GM21717 (cell line): ENCODE results near the gene FRK.
"Not testable (repeated sequence)": the region's sequence is repeated elsewhere in the genome, so short reads cannot be mapped to it uniquely, and the experiment has no call there.

Experiments
- ATAC-seq: cut with Tn5 transposase; IDR thresholded peaks from one replicate; pipeline ENCODE4 v1.9.1; 2021; ENCODE audit warnings: mild to moderate bottlenecking, moderate library complexity; ENCODE audit not compliant: unreplicated experiment

Gene FRK, protein sequence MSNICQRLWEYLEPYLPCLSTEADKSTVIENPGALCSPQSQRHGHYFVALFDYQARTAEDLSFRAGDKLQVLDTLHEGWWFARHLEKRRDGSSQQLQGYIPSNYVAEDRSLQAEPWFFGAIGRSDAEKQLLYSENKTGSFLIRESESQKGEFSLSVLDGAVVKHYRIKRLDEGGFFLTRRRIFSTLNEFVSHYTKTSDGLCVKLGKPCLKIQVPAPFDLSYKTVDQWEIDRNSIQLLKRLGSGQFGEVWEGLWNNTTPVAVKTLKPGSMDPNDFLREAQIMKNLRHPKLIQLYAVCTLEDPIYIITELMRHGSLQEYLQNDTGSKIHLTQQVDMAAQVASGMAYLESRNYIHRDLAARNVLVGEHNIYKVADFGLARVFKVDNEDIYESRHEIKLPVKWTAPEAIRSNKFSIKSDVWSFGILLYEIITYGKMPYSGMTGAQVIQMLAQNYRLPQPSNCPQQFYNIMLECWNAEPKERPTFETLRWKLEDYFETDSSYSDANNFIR

DNA sequence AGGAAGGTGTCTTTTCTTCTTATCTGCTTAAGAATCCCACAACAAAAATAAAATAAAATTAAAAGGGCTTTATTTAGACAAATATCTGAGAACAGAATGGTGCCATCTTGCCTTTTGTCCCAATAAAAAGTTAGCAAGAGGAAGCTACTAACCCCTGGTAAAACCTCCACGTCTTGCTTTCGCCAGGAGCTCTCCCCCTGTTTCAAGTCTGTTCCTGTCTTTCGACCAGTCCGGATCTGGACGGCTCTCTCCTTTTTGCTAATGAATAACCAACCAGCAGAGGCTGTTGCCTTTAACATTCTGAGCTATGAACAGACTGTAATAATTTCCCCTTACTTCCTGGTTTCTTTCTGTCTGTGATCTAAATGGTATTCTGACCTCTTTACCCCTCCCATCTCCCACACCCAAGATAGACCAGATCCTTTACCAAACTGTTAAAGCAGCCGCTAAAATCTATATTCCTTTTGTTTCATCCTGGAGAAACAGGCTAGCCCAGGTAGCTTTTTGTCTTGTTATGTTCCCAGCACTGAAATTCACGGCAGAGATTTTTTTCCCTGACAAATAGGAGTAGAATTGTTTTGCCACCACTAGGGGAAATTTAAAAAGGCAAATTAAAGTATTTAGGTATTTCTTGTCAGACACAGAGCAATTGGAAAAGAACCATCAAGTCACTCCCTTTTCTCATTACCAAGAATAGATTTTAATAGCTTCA is at the start of gene FRK:
Gene FRK (minus strand): TSS at position 320 of the 712 bp plus-strand sequence. CDS start 580 bp downstream, outside the sequence.
- ATAC-seq = no peak

DNA sequence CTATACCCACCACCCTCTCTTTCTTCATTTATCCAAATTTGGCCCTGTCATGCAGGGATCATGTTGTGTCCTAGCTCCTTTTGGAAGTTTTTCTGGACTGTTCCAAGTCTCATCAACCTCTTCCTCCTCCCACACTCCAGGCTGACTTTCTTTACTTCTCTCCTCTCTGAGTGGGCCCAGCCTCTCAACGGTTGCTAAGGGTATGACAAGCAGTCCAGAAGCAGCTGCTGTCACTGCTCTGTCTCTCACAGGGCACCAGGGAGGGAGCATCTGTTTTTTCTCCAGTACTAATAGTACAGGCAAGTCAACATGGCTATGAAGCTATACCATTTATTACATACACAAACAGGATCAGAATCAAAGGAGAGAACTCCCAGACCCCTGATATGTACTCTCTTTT is 48.1 kb upstream of the FRK start:
- ATAC-seq = no peak

DNA sequence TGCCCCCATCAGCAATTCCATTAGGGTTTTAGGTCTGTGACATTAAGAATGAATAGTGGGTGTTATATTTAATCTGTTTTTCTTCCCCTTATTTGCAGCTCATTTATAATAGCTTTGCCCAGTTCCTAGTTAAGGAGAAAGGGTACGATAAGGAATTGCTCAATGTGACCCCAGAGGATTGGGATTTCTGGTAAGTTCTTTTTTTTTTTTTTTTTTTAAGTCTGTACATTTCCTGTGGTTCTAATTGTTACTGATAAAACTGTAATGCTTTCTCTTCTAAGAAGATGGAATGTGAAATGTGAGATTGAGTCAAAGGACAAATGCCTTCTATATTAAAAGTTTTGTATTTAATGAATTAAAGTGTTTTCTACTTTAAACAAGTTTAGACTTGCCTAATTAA is 45.5 kb upstream of the FRK start:
- no peak for ATAC-seq

DNA sequence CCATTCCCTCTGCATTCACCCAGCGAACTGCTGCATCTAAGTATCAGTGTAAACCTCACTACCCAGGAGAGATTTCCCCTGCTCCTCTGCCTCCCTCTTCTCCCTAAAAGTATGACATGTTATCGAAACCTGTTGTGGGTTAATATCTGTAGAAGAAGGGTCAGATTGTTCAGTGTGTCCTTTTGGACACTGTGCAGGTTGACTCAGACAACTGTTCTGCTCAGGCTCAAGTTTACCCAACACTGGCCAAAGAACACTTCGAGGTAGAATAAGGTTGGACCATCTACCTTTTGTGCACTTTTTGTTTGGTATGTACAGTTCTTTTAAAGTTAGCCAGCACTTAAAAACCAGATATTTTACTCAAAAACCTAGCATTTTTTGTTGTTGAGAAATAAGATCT is 44.6 kb upstream of the FRK start:
- ATAC-seq = no peak

DNA sequence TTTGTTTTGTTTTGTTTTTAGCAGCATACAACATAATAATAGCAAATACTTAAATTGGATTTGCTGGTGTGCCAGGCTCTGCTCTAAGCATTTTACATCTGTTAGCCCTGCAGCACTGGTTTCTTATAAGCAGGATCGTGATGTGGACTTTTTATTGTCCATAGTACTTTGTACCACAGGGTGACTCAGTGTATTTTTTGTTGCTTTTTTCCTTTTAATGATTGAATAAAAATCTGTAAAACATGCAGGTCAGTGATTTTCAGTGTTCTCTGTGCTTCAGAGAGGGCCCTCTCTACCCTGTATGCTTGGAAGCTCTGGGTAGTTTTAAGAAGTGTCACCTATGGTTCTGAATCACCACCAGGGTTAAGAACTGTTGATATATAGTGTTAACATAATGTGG is 43.9 kb upstream of the FRK start:
- ATAC-seq = no peak

DNA sequence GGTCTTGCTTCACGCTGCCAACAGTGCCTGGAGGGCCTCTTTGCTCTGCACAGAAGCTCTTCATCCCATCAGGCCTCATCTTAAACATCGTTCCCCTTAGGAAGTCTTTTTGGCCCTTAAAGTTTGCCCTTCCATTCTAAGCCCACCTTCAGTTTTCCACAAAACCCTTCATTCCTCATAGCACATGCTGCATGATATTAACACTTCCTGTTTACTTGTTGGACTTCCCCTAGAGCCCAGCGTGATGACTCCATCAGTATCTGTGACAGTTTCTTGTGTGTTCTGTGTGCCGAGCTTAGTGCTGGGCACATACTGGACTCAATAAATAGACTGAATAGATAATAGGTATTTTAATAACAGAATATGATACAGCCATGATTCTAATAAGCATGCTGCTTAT is 42.2 kb upstream of the FRK start:
- no peak for ATAC-seq

DNA sequence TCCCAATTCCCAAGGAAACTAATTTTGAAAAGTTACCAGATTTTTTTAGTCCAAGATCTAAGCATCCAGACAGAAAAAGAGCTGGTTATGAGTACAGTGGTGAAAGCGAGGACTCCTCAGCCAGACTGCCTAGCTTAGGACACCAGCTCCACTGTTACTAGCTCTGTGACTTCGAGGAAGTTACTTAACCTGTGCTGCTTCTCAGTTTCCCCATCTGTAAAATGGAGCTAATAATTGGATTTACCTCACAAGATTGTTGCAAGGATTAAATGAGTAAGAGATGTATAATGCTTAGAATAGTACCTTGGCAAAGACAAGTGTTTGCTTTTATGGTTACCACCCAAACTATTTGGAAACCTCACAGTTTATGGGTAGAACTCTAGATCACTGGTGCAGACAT is 41.1 kb upstream of the FRK start:
- no peak for ATAC-seq

DNA sequence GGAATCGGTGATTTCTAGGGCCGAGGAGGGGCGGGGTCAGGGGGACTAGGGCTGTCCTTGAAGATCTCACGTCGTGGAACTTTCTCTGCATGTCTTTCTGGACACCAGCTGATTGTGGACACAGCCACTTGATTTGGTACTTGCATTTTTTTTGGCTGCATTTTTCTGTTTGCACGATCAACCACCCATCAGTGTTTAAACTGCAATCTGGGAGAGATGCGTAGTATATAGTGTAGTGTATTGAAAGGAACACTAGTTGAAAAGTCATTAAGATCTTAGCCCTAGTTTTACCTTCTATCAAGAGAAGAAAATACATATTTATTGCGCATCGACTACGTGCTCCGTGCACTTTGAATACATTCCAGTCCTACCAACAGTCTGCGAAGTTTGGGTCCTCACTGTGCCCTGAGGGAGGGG is 40.6 kb upstream of the FRK start:
- no peak for ATAC-seq

DNA sequence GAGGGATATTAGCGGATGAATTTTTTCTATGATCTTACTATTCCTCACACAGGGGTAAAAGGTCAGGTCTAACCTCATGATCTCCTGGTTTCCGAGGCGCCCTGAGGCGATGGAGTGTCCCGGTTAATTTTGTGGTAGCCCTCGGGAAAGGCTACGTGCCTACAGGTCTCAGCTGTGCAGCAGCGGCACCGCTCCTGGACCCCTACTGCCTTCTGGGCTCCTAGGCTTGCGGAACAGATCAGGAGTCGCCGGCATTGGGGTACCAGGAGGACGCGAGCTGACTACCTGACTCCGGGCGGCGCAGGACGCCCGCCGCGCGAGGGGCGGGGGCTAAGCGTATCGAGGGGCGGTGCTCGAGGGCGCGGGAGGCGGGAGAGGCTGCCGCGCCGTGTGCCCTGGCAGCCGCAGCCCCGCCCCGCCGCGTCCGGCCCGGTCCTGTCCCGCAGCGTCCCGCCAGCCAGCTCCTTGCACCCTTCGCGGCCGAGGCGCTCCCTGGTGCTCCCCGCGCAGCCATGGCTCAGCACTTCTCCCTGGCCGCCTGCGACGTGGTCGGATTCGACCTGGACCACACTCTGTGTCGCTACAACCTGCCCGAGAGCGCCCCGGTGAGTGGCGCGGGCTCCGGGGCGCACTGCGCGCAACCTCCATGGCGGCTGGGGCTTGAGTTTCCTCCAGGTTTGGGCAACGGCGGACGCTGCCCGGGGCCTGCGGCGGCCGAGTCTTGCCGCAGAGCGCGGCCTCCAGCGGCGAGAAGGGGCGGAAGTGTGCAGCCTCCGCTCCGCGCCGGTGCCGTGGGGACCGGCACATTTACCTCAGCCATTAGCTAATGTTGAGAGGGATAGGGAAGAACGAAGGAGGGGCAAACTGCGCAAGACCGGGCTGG is 40.0 kb upstream of the FRK start, which contains the start of gene NT5DC1:
Gene NT5DC1 (plus strand): TSS at position 435 of the 883 bp plus-strand sequence. CDS start 78 bp downstream, at position 513.
- peak; percentile 89 for ATAC-seq

DNA sequence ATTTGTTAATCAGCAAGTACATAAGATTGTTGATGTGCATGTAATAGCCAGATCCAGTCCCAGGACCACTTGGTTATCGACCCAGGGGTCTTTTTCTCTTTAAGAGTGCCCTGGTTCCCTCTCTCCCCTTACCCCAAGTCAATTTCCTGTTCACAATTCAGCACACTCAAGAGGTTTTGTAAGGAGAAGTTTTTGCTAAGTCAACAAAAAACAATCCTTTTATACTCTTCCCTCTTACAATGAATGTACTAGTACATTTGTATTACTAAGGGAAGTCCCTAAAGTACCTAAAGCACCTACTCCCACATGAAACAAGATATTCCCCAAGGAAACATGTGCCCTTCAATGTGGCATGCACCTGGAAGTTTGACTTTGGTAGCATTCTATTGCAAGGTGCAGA is 38.3 kb upstream of the FRK start:
- ATAC-seq = no peak

DNA sequence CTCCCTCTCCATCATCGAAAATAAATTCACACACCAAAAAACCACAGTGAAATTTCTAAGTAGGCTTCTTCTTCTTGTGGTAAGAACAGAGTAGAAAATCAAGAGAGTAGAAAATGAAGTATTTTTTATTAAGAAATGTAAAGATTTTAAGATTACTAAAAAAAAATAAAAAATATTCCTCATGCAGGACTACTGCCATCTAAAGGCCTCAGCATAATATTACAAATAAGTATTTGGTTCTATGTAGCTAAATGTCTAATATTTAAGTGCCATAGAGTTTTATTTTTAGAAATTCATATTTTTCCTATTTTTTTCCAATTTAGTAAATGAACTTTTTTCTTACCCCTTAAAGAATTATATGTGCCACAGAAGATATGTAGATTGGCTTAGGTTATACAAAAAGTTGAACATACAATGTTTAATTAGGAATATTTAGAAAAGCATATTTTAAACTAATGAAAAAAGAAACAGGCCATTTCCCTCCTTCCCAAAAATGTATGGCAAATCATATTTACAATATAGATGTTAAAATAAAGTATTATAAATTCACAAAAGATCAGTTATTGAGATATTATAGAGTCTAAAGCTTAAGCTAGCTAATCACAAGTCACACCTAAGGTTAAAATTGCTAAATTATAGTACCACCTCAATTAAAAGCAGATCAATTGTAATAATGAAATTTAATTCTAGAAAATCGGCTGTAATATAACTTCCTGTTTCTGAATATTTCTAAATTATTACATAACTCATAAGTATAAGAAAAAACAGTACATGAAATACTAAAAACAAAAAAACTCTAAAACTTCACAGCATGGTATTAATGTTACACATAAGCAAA is 36.5 kb upstream of the FRK start:
- no peak for ATAC-seq

DNA sequence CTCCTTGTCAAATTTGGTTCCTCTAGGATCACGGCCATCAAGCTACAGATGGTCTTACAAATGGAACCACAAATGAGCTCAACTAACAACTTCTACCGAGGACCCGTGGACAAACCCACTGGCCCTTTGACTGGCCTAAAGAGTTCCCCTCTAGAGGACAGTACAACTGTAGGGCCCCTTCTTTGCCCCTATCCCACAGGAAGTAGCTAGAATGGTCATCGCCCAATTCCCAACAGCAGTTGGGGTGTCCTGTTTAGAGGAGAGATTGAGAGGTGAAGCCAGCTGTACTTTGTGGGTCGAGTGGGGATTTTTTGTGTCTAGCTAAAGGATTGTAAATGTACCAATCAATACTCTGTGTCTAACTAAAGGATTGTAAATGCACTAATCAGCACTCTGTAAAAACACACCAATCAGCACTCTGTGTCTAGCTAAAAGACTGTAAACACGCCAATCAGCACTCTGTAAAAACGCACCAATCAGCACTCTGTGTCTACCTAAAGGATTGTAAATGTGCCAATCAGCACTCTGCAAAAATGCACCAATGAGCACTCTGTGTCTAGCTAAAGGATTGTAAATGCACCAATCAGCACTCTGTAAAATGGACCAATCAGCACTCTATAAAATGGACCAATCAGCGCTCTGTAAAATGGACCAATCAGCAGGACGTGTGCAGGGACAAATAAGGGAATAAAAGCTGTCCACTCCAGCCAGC is 35.5 kb upstream of the FRK start:
- not testable (repeated sequence) for ATAC-seq

DNA sequence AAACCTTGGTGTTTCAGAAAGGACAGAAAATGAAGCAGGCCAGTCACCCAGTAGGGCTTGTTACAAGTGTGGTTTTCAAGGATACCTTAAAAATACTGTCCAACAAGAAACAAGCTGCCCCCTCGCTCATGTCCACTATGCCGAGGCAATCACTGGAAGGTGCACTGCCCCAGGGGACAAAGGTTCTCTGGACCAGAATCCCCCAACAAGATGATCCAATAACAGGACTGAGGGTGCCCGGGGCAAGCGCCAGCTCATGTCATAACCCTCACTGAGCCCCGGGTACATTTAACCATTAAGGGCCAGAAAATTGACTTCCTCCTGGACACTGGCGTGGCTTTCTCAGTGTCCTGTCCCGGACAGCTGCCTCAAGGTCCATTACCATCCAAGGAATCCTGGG is 33.4 kb upstream of the FRK start:
- ATAC-seq = no peak

DNA sequence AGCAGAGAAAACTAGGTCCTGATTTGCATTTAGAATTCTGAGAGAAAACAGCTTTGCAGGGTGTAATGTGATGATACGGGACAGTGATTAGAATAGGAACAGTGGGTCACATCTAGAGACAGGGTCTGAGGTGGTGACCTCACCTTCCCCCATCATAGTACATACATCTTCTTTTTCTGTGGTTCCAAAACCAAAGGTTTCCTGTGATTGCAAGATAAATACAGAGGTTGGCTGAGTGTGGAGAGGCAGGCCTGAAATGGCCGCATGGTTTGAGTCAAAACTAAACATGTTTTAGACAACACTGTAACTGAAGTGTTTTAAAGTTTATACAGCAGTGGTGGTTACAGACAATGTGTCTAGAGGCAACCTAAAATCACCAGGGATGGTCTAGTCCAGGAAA is 29.6 kb upstream of the FRK start:
- ATAC-seq = peak; percentile 67

DNA sequence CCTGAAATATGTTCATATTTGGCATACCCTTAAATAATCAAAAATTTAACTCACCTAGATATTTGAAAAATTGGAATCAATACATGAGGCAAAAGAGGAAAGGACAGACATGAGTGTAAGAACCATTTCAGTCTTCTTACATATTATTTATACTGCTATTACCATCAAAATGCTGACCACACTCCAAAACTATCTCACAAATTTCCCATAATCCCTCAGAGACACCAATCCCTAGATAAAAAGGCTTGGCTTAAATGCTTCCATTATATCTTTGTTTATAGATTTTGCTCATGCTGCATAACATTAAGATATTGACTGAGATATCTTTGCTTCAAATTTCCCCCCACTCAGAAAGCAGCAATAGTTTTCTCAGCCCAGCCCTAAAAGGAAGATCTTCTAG is 28.3 kb upstream of the FRK start:
- ATAC-seq = no peak

DNA sequence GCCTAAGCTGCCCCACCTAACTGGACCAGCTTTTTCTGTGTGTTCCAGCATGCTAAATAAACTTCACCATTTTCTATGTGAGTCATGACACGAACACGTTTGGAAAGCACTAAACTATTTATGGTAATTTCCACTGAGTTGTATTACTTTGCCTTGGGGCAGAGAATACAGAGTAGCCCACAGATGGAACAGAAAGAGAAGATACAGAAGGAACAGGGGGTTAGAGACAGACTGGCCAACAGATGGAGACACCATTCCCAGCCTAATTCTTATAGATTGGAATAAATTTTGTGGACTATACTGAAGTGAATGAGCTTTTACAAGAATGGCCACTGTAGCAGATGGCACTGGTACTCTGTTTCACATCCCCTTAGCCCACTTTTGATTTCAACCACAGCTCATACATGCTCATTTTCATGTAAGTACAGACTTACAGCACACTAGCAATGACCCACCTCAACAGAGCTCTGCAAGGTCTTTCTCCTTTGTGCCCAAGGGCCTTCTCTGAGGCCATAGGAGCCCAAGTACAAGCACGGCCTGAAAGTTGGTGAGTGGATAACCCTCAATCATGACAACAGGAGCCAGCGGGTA is 26.8 kb upstream of the FRK start:
- ATAC-seq = peak; percentile 97

DNA sequence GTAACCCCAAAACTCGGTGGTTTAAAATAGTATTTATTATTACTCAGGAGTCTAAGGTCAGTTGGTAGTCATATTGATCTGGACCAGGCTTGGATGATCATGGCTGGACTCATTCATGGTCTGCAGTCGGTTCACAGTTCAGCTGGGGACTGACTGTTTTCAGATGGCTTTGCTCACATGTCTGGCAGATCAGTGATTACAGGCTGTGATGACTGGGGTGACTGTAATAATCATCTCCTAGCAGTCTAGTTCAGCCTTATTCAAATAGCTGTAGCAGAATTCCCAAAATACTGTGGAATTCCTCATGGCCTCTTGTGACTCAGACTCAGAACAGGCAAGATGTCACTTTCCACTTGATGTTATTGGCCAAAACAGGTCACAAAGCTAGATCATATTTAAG is 23.6 kb upstream of the FRK start:
- ATAC-seq = no peak

DNA sequence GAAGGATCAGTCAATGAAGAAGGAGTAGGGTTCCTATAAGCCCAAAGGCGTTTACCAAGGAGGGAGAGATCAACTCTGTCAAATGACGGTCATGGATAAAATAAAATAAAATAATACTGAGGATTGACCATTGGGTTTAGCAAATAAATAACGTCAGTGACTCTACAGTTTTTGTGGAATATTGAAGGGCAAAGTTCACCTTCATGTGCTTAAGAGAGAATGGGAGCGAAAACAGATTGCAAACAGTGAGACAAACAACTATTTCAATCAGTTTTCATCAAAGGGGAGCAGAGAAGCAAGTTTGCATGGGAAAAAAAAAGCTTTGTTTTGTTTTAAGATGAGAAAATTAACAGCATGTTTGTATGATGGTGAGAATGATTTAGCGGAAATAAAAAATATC is 22.4 kb upstream of the FRK start:
- ATAC-seq = no peak

DNA sequence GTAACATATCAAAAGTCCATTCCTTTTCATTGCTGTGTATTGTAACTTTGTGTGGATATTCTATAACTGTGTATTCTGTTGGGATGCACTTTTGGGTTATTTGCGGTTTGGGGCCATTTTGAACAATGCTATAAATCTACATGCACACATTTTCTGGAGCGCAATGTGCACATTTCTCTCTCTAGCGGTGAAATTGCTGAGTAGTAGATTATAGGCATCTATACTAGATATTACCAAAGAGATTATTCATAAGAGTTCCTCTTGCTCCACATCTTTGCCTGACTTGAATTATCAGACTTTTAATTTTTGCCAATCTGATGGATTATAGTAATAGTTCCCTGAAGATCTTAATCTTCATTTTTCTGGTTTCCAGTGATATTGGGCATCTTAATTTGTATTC is 18.3 kb upstream of the FRK start:
- no peak for ATAC-seq
